Lung (tissue), 16 donors: ENCODE measurements around the gene UGT1A6. TPM values are rescaled to one million over a fixed set of nuclear protein-coding genes. Genes with fewer than 3 reads are reported as not detected.
"Not testable (repeated sequence)": the region's sequence is repeated elsewhere in the genome, so short reads cannot be mapped to it uniquely, and the experiment has no call there.

Experiments used
- ATAC-seq: fragments of 200-7000 bp; cut with Tn5 transposase; one replicate; pipeline ENCODE4 v1.9.1; 2020; ENCODE audit warnings: moderate number of reproducible peaks; ENCODE audit not compliant: insufficient read depth, low FRiP score
- DNase-seq, 3 donors: peaks; one replicate each; pipeline ENCODE4 v3.0.0-alpha.2; 2013 to 2017
- H3K27ac ChIP-seq, 2 donors: one replicate each; pipeline ENCODE4 v1.5.1; 2013; ENCODE audit warnings: mild to moderate bottlenecking in 2 of 2, moderate library complexity in 2 of 2, control low read depth in 1 of 2, inconsistent platforms in 1 of 2, low read depth in 1 of 2, low read length in 1 of 2
- H3K27me3 ChIP-seq, 3 donors: one replicate each; pipeline ENCODE4 v1.5.1; 2013; ENCODE audit warnings: low read length in 2 of 3; ENCODE audit not compliant: control insufficient read depth in 3 of 3, insufficient read depth in 3 of 3
- H3K36me3 ChIP-seq, 4 donors: one replicate each; pipeline ENCODE4 v1.5.1; 2013; ENCODE audit warnings: low read length in 4 of 4, mild to moderate bottlenecking in 1 of 4, moderate library complexity in 1 of 4; ENCODE audit not compliant: control insufficient read depth in 4 of 4, insufficient read depth in 4 of 4
- H3K4me1 ChIP-seq, 5 donors: one replicate each; pipeline ENCODE4 v1.5.1; 2013; ENCODE audit warnings: low read length in 5 of 5, mild to moderate bottlenecking in 2 of 5, moderate library complexity in 1 of 5; ENCODE audit not compliant: control insufficient read depth in 5 of 5, insufficient read depth in 5 of 5
- H3K4me3 ChIP-seq: one replicate; pipeline ENCODE4 v1.5.1; 2013; ENCODE audit warnings: mild to moderate bottlenecking, control low read depth, moderate library complexity
- H3K9ac ChIP-seq, 2 donors: one replicate each; pipeline ENCODE4 v1.5.1; 2013; ENCODE audit warnings: low read length in 2 of 2, control low read depth in 1 of 2; ENCODE audit not compliant: insufficient read depth in 1 of 2
- H3K9me3 ChIP-seq, 4 donors: one replicate each; pipeline ENCODE4 v1.5.1; 2013; ENCODE audit warnings: low read length in 3 of 4, mild to moderate bottlenecking in 1 of 4, moderate library complexity in 1 of 4; ENCODE audit not compliant: control insufficient read depth in 4 of 4, insufficient read depth in 3 of 4
- CTCF ChIP-seq: IDR thresholded peaks from 2 replicates; pipeline ENCODE4 v1.5.1; 2012; ENCODE audit warnings: mild to moderate bottlenecking; ENCODE audit errors: control extremely low read depth, extremely low read depth
- WGBS, 2 donors: extraction: QIAGEN DNeasy Blood & Tissue Kit; methylation state at CpG; one replicate each; pipeline ENCODE4 v1.1.7; 2013; 5-methylcytosine and 5-hydroxymethylcytosine counted together
- long read RNA-seq, 5 donors: transcript quantifications; one replicate each; lab custom pipeline, GENCODE V29; 2026
- polyA plus RNA-seq, 2 donors: library from polyadenylated mRNA; stranded (reverse); fragments of 200-250 nt; gene quantifications; one replicate each; pipeline ENCODE4 v1.2.1, GENCODE V29; 2013
- total RNA-seq, 2 donors: library from RNA; depleted of rRNA in 1 of 2; stranded (reverse); fragments of >200 nt in 1 of 2; gene quantifications; one replicate each; pipeline ENCODE4 v1.2.1, GENCODE V29; 2014 to 2021
- donor health status: control.
- donor health status: control.
- donor health status: Bipolar disorder and iron deficiency.
- donor health status: healthy.
- donor health status: DM: yes; HTN: yes; CAD: no.

The UGT1A6 gene
- 1 to 10 TPM in 1 of 2 donors, under 1 TPM in 1; 0.63 to 2.3 TPM for total RNA-seq
- 1 to 10 TPM in 1 of 2 donors, under 1 TPM in 1; 0.96 to 1.9 TPM for polyA plus RNA-seq
- long read RNA-seq, donor 1 = 0 reads
- long read RNA-seq, donor 2 = 0 reads
- long read RNA-seq, donor 3 = 0 reads
- long read RNA-seq, donor 4 = 0 reads
- long read RNA-seq, donor 5 = 0 reads

GRCh38 chr2:233692648-233693047 lies at the start of gene UGT1A6:
UGT1A6 (plus strand) TSS chr2:233692890; CDS start chr2:233693005, 115 bp downstream.
- no peak for ATAC-seq
- no peak within 1 kb of the TSS for H3K27ac ChIP-seq
- WGBS, 2 donors = 84 to 94% methylated on average over 4 of the region's 4 CpGs
- no peak within 1 kb of the TSS for H3K4me3 ChIP-seq
- H3K4me1 ChIP-seq = peaks cover 0 to 11% (median 0%) of the 10 kb centered on the region in 5 donors
- no peak for DNase-seq
- H3K36me3 ChIP-seq = no peaks in the 10 kb centered on the region
- TF ChIP-seq CTCF = no peak
- no peaks in the 10 kb centered on the region for H3K27me3 ChIP-seq
- no peak within 1 kb of the TSS for H3K9ac ChIP-seq
- H3K9me3 ChIP-seq = no peaks in the 10 kb centered on the region

GRCh38 chr2:233643128-233643527 lies 49.6 kb upstream of the UGT1A6 start:
- Histone ChIP-seq H3K4me1 (no peaks in the 10 kb centered on the region), H3K9ac (no peak overlapping the region), H3K36me3 (no peaks in the 10 kb centered on the region), H3K9me3 (peaks cover 0 to 10% (median 0%) of the 10 kb centered on the region in 4 donors), H3K27me3 (no peaks in the 10 kb centered on the region), H3K27ac (no peak overlapping the region), H3K4me3 (no peak overlapping the region)
- DNase-seq (no peak), ATAC-seq (no peak)
- TF ChIP-seq CTCF = no peak
- whole genome bisulfite sequencing, 2 donors = 79 to 96% methylated on average over 1 of the region's 1 CpG

GRCh38 chr2:233646033-233646432 lies 46.7 kb upstream of the UGT1A6 start:
- not testable (repeated sequence) for H3K4me3 ChIP-seq, H3K27ac ChIP-seq, H3K4me1 ChIP-seq, H3K27me3 ChIP-seq, H3K9me3 ChIP-seq, ATAC-seq, H3K9ac ChIP-seq, DNase-seq, H3K36me3 ChIP-seq
- WGBS, 2 donors = 94% methylated on average over 3 of the region's 3 CpGs

- Histone ChIP-seq H3K4me1 (no peaks in the 10 kb centered on the region), H3K4me3 (no peak overlapping the region), H3K36me3 (no peaks in the 10 kb centered on the region), H3K9me3 (peaks cover 0 to 4% (median 0%) of the 10 kb centered on the region in 4 donors), H3K9ac (no peak overlapping the region), H3K27me3 (no peaks in the 10 kb centered on the region), H3K27ac (no peak overlapping the region)
- TF ChIP-seq CTCF = no peak
- WGBS, 2 donors = 83 to 89% methylated on average over 4 of the region's 4 CpGs
- ATAC-seq (no peak), DNase-seq (no peak)
These were observed 41.7 kb upstream of the UGT1A6 start for GRCh38 chr2:233650981-233651380.
